ENCODE results near the gene HEPN1. TPM values are rescaled to one million over a fixed set of nuclear protein-coding genes. Genes with fewer than 3 reads are reported as not detected.
A peak's percentile ranks its signal among the peaks of the same experiment; 100 is the strongest.

The HEPN1 gene
- total RNA-seq, 2 experiments from 2014 or later, result not detected

DNA sequence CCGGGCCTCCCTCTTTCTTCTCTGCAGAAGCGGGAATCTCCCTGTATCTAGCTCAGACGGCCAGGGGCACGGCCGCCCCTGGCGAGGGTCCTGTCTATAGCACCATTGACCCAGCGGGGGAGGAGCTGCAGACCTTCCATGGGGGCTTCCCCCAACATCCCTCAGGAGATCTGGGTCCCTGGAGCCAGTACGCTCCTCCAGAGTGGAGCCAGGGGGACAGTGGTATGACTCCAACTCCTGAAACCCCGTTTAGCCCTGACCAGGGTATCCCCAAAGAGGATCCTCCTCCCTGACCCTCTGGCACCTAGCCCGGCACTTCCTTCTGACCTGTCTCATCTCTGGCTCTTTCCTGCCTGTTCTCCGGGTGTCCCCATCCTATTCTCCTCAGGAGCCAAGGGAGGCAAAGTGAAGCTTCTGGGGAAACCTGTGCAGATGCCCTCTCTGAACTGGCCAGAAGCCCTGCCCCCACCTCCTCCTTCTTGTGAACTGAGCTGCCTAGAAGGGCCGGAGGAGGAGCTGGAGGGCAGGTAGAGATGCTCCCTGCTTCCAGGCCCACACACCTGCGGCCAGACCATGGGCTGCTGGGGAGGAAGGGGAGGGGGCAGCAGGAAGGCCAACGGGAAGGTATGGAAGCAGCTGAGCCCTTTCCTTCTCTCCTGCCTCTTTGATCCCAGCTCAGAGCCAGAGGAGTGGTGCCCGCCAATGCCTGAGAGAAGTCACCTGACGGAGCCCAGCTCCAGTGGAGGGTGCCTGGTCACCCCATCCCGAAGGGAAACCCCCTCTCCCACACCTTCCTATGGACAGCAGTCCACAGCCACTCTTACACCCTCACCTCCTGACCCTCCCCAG is 40.9 kb upstream of the HEPN1 start:
- peaks cover 15% of the 10 kb centered on the region for H3K4me1 Mint-ChIP-seq
- DNase-seq (no peak), ATAC-seq (no peak)
- CTCF ChIA-PET, result interaction anchor here (0.8 to 3.3 kb wide), 4 partner anchors 13 to 209 kb away, joined by 3 to 31 read pairs (median 4); no protein-coding TSS in a partner anchor
- H3K27ac Mint-ChIP-seq, result no peak overlapping the region
- peak overlapping the region; percentile 77 for H3K4me3 Mint-ChIP-seq
- H3K9me3 Mint-ChIP-seq (ENCODE audit: low read depth), result no peaks in the 10 kb centered on the region
- H3K36me3 Mint-ChIP-seq, result no peaks in the 10 kb centered on the region
- peaks cover 14% of the 10 kb centered on the region for H3K27me3 Mint-ChIP-seq

DNA sequence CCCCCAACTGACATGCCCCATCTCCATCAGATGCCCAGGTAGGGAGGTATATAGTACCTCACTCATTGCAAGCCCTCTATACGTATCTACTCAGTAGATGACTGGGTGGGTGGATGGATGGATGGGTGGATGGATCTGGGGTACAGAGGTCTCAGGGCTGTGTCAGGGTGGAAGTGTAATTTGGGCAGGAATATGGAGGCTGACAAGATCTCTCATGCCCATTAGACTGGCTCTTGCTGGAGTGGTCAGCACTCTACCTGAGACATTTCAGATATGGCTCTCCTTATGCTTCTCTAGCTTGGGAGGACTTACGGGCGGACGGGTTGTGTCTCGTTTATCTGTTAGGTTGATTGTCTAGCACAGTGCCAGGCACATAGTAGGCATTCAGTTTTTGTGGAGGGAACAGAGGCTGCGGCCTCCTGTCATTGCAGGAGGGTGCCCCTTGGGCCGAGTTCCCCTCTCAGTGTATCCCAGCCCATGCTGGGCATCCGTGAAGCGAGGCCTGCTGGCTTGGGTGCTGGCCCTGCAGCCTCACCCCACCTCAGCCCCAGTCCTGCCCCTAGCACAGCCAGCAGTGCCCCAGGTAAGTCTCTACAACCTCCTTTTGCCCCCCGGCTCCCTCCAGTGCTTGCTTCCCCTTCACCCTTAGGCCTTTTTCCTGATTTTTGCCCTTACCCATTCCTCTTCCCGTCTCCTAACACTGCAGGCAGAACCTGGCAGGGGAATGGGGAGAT is 40.1 kb upstream of the HEPN1 start:
- ATAC-seq, result no peak
- CTCF ChIA-PET, result interaction anchor here (0.8 to 3.3 kb wide), 3 partner anchors 41 to 210 kb away, joined by 4 to 31 read pairs (median 4); no protein-coding TSS in a partner anchor

DNA sequence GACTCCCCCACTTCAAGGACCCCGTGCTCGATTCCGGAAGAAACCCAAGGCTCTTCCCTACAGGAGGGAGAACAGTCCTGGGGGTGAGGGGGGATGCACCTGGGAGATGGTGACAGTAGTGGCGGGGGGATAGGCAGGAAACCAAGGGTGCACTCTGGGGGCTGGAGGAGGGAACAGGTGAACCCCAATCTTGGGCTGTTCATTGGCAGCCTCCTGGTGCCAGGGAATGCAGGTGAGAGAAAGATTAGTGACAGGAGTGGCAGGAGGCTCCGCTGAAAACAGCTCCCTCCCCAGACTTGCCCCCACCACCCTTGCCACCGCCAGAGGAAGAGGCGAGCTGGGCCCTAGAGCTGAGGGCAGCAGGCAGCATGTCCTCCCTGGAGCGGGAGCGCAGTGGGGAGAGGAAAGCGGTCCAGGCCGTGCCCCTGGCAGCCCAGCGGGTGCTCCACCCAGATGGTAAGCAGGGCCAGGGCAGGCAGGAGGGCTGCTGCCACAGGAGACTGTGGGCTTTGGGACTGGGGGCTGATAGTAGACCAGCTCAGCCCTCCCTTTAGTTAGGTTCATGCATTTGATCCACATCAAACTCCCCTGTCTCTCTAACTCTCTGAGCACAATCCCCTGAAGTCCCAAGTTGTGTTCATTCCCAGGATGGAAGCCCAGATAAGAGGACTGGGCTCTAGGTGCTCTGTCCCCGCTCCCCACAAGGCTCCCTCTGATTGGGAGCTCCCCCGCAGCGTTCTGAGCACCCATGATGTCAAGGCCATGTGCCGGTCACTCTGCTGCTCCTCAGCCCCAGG is 39.4 kb upstream of the HEPN1 start:
- DNase-seq, result no peak
- no peaks in the 10 kb centered on the region for H3K9me3 Mint-ChIP-seq (ENCODE audit: low read depth)
- H3K36me3 Mint-ChIP-seq, result no peaks in the 10 kb centered on the region
- peaks cover 15% of the 10 kb centered on the region for H3K4me1 Mint-ChIP-seq
- H3K27ac Mint-ChIP-seq, result no peak overlapping the region
- H3K27me3 Mint-ChIP-seq, result peaks cover 9% of the 10 kb centered on the region
- CTCF ChIA-PET, result no interaction called here
- ATAC-seq, result no peak
- no peak overlapping the region for H3K4me3 Mint-ChIP-seq

More for the DNA sequence above, 40.1 kb upstream of the HEPN1 start:
- no peaks in the 10 kb centered on the region for H3K36me3 Mint-ChIP-seq
- no peak overlapping the region for H3K4me3 Mint-ChIP-seq
- peaks cover 11% of the 10 kb centered on the region for H3K27me3 Mint-ChIP-seq
- peaks cover 15% of the 10 kb centered on the region for H3K4me1 Mint-ChIP-seq
- no peak overlapping the region for H3K27ac Mint-ChIP-seq
- DNase-seq, result no peak
- no peaks in the 10 kb centered on the region for H3K9me3 Mint-ChIP-seq (ENCODE audit: low read depth)

DNA sequence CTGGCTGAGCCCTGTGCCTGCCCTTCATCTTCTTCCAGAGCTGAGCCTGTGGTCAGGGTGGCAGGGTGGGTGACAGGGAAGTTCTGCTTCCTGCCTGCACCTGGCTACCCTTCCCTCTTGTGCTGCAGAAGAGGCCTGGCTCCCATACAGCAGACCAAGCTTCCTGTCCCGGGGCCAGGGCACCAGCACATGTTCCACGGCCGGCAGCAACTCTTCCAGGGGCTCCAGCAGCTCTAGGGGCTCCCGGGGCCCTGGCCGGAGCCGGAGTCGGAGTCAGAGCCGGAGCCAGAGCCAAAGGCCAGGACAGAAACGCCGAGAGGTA is 38.8 kb upstream of the HEPN1 start:
- CTCF ChIA-PET, result no interaction called here
- peaks cover 15% of the 10 kb centered on the region for H3K4me1 Mint-ChIP-seq
- no peak overlapping the region for H3K27ac Mint-ChIP-seq
- DNase-seq, result no peak
- H3K4me3 Mint-ChIP-seq, result no peak overlapping the region
- no peaks in the 10 kb centered on the region for H3K9me3 Mint-ChIP-seq (ENCODE audit: low read depth)
- H3K36me3 Mint-ChIP-seq, result no peaks in the 10 kb centered on the region
- ATAC-seq, result no peak
- H3K27me3 Mint-ChIP-seq, result peaks cover 5% of the 10 kb centered on the region

DNA sequence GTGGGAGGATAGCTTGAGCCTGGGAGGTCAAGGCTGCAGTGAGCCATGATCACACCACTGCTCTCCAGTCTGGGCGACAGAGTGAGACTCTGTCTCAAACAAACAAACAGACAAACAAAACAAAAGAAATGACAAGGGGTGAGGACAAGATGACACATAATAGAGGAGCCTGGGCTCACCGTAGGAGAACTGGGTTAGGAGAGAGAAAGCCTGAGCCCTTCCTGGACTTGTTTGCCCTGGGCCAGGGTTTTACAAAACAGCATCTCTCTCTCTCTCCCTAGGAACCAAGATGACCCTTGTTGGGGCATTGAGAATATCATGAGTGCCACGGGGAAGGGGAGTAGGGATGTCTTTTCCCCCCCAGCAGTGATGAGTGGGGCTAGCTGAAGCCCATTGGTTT is 38.1 kb upstream of the HEPN1 start:
- no peak for DNase-seq

DNA sequence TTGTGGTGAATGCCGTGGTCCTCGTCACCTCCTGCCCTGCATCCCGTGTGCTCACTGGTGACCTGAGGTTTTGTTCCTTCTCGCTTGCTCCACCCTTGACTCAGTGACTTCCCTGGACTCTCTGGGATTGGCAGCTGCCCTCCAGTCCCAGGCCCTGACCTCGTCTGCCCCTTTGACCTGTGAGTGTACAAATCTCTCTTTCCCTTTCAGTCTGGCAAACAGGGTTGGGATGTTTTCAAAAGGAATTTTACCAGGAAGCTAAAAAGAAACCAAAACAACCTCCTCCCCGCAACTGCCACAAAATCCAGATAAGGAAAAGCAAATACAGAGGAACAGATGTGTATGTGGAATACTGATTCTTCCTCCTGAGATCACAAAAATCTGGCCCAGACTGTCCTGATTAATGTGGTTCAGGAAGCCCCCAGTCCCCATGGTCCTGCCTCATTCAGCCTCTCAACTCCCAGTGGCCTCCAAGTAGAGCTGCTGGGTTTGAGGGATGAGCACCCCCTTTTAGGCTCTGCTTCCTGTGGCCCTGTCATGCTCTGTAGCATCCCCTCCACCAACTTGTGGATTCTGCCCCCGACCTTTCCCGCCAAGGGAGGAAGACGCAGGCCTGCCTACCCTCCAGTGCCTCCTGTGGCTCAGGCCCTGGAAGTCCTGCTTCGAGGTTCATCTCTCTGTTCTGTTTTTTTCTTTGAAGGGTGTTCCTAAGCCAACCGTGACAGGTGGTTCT is 36.5 kb upstream of the HEPN1 start:
- CTCF ChIA-PET, result interaction anchor here (2.2 kb wide), 1 partner anchor 16 kb away, joined by 9 read pairs; the partner anchor contains the start of gene ROBO3
- no peak overlapping the region for H3K4me3 Mint-ChIP-seq
- DNase-seq, result no peak
- no peak overlapping the region for H3K27ac Mint-ChIP-seq
- H3K27me3 Mint-ChIP-seq, result peaks cover 4% of the 10 kb centered on the region
- H3K36me3 Mint-ChIP-seq, result no peaks in the 10 kb centered on the region
- H3K9me3 Mint-ChIP-seq (ENCODE audit: low read depth), result no peaks in the 10 kb centered on the region
- peaks cover 3% of the 10 kb centered on the region for H3K4me1 Mint-ChIP-seq
- no peak for ATAC-seq

More for the DNA sequence above, 38.1 kb upstream of the HEPN1 start:
- ATAC-seq, result no peak
- H3K9me3 Mint-ChIP-seq (ENCODE audit: low read depth), result no peaks in the 10 kb centered on the region
- H3K4me3 Mint-ChIP-seq, result no peak overlapping the region
- peaks cover 4% of the 10 kb centered on the region for H3K27me3 Mint-ChIP-seq
- no peak overlapping the region for H3K27ac Mint-ChIP-seq
- peaks cover 12% of the 10 kb centered on the region for H3K4me1 Mint-ChIP-seq
- no peaks in the 10 kb centered on the region for H3K36me3 Mint-ChIP-seq
- CTCF ChIA-PET, result interaction anchor here (0.7 kb wide), 1 partner anchor 47 kb away, joined by 3 read pairs; no protein-coding TSS in a partner anchor

DNA sequence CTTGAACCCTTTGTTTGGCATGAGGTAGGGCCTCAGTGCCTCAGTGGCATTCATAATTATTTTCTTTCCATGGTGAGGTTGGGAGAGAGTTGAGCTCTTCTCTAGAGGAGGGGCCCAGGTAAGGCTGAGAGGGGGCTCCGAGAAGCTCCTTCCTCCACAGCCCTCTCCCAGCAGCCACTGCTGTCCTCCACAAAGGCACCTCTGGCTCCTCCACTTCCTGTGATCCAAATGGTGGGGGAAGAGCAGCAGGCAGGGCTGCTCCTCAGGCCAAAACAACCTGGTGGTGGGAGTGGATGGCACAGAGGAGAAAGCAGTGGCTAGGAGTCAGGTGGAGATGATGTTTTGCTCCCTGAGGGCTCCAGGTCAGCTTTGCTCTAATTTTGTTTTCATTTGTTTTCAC is 34.7 kb upstream of the HEPN1 start:
- DNase-seq, result no peak
- peaks cover 8% of the 10 kb centered on the region for H3K27me3 Mint-ChIP-seq
- CTCF ChIA-PET, result no interaction called here

DNA sequence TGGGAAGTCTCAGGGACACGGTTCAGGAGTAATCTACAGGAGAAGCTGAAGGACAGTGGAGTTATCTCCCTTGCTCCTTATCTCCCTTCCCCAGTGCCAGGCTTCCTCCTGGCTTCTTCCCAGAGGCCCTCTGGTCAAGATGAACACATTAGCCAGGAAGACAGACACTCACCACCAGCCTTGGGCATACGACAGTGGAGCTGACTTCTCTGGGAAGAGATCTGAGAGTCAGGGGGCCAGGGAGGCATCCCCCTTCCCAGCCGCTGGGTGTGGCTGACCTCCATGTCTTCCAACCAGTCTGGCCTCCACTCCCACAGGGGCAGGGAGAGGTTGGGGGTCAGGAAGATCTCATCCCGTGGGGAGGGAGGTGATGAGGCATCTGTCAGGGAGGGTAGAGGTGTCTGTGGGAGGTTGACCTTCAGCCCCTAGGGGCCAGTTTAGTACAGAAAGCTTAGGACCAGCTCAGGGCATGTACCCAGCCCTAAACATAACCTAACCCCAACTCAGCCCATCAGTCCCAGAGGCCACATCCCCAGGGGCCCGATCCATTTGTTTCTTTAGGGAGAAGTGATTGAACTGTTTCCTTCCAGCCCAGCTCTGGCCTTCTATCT is 34.1 kb upstream of the HEPN1 start:
- H3K27ac Mint-ChIP-seq, result no peak overlapping the region
- CTCF ChIA-PET, result interaction anchor here (1.2 kb wide), 1 partner anchor 9 kb away, joined by 3 read pairs; no protein-coding TSS in a partner anchor
- no peak for ATAC-seq
- H3K27me3 Mint-ChIP-seq, result peaks cover 11% of the 10 kb centered on the region
- H3K4me3 Mint-ChIP-seq, result no peak overlapping the region
- no peaks in the 10 kb centered on the region for H3K9me3 Mint-ChIP-seq (ENCODE audit: low read depth)
- DNase-seq, result no peak
- no peaks in the 10 kb centered on the region for H3K36me3 Mint-ChIP-seq
- H3K4me1 Mint-ChIP-seq, result no peaks in the 10 kb centered on the region

More for the DNA sequence above, 34.7 kb upstream of the HEPN1 start:
- Mint-ChIP-seq H3K36me3 (no peaks in the 10 kb centered on the region), H3K4me3 (no peak overlapping the region), H3K4me1 (no peaks in the 10 kb centered on the region), H3K27ac (no peak overlapping the region), H3K9me3 (ENCODE audit: low read depth) (no peaks in the 10 kb centered on the region)
- no peak for ATAC-seq

DNA sequence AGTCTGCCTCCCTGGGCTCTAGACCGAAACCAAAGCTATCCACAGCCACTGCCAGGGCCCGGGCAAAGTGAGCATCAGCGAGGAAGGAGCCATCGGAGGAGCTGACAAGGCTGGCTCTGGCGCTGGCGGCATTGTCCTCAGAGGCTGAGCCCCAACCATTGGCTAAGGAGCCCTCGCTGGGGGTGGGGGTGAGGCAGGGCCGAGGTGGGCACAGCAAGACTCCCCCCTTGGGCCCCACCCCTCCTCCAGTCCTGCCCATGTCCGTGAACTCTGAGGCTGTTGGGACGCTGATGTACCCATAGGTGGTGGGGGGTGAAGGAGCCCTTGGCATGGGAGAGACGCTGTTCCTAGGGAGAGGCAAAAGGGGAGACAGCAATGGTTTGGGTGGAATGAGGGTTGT is 32.6 kb upstream of the HEPN1 start:
- no peak overlapping the region for H3K4me3 Mint-ChIP-seq
- CTCF ChIA-PET, result no interaction called here
- H3K27ac Mint-ChIP-seq, result no peak overlapping the region
- ATAC-seq (no peak), DNase-seq (no peak)
- H3K36me3 Mint-ChIP-seq, result no peaks in the 10 kb centered on the region
- no peaks in the 10 kb centered on the region for H3K9me3 Mint-ChIP-seq (ENCODE audit: low read depth)
- no peaks in the 10 kb centered on the region for H3K4me1 Mint-ChIP-seq
- H3K27me3 Mint-ChIP-seq, result peaks cover 13% of the 10 kb centered on the region

DNA sequence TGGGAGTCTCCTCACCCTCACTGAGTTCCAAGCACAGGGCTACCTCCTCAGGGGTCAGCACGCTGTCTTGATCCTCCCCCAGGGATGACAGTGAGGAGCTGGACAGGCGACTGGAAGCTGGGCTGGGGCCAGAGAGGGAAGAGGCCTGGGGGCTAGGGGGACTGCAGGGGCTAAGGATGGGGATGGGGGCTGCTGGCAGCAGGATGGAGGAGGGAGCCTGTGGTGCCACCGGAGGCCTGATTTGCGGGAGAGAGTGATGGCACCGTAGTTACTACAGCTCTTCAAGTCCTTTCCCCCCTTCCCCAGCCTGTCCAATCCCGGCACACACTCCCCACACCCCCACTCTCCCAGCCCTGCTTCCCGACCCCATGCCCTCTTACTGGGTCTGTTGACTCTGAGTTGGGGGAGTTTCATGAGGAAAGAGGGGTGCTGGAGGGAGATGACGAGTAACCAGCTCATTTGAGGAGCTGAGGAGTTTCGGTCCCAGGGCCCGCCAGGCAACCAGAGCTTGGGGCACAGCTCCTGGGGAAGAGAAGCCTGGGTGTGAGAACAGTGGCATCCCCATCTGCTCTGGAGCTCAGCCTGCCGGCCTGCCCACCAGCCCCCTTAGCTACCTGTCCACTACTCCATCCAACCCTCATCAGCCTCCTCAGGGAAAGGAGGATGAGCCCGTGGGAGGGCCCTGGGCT is 31.9 kb upstream of the HEPN1 start:
- CTCF ChIA-PET, result no interaction called here
- Mint-ChIP-seq H3K27me3 (peaks cover 13% of the 10 kb centered on the region), H3K36me3 (no peaks in the 10 kb centered on the region), H3K4me1 (no peaks in the 10 kb centered on the region), H3K9me3 (ENCODE audit: low read depth) (no peaks in the 10 kb centered on the region), H3K4me3 (no peak overlapping the region), H3K27ac (no peak overlapping the region)
- no peak for ATAC-seq
- DNase-seq, result no peak

DNA sequence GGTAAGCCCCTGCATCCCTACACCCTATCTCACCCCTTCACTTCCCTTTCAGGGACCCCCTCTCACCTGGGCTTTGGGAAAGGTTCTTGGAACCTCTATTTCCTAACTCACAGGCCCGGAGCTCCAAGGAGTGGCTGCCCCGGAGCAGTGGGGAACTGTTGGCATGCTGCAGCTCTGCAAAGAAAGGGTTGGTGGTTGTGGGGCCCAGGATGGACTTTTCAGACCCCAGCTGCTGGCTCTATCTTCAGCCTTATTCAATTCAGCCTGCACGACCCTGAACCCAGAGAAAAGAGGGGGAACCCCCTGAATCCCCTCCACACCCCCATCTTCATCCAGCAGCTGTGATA is 31.4 kb upstream of the HEPN1 start:
- Mint-ChIP-seq H3K36me3 (no peaks in the 10 kb centered on the region), H3K27me3 (peaks cover 13% of the 10 kb centered on the region), H3K4me3 (no peak overlapping the region), H3K4me1 (no peaks in the 10 kb centered on the region), H3K9me3 (ENCODE audit: low read depth) (no peaks in the 10 kb centered on the region), H3K27ac (no peak overlapping the region)
- ATAC-seq, result no peak
- CTCF ChIA-PET, result no interaction called here
- no peak for DNase-seq

Data from activated CD8-positive, alpha-beta memory T cell treated with anti-CD3 and anti-CD28 coated beads, Interleukin-2, amount 10 ng/mL, durations not matched to agents 7 days and 5 days (primary cell).